Suprapubic skin (tissue), 4 donors: ENCODE measurements around the gene IL4. TPM values are rescaled to one million over a fixed set of nuclear protein-coding genes. Genes with fewer than 3 reads are reported as not detected.

ENCODE experiments used
- DNase-seq, 2 donors: peaks; one replicate each; pipeline ENCODE4 v3.0.0-alpha.2; 2019; ENCODE audit warnings: low spot score in 2 of 2
- H3K27ac ChIP-seq: fragments of 200-600 bp; sonication (generic); one replicate; pipeline ENCODE4 v1.5.1; 2019
- H3K27me3 ChIP-seq: fragments of 200-600 bp; sonication (generic); one replicate; pipeline ENCODE4 v1.5.1; 2019
- H3K36me3 ChIP-seq: fragments of 200-600 bp; sonication (generic); one replicate; pipeline ENCODE4 v1.5.1; 2019
- H3K4me1 ChIP-seq: fragments of 200-600 bp; sonication (generic); one replicate; pipeline ENCODE4 v1.5.1; 2019
- H3K4me3 ChIP-seq: fragments of 200-600 bp; sonication (generic); one replicate; pipeline ENCODE4 v1.5.1; 2019; ENCODE audit warnings: mild to moderate bottlenecking
- H3K9me3 ChIP-seq: fragments of 200-600 bp; sonication (generic); one replicate; pipeline ENCODE4 v1.5.1; 2019
- EP300 ChIP-seq: sonication (generic); formaldehyde crosslinking; IDR thresholded peaks from one replicate; pipeline ENCODE4 v1.6.1; 2017; ENCODE audit warnings: antibody characterized with exemption
- POLR2A ChIP-seq, 2 donors: fragments of 450-650 bp; IDR thresholded peaks; one replicate each; pipeline ENCODE4 v1.6.1; 2017; ENCODE audit warnings: antibody characterized with exemption in 2 of 2, mild to moderate bottlenecking in 2 of 2, moderate library complexity in 2 of 2
- POLR2AphosphoS5 ChIP-seq, 3 donors: sonication (generic); formaldehyde crosslinking; IDR thresholded peaks; one replicate each; pipeline ENCODE4 v1.6.1; 2017; ENCODE audit warnings: antibody characterized with exemption in 3 of 3
- WGBS: methylation state at CpG from one replicate; pipeline ENCODE4 v1.1.5; 2018; 5-methylcytosine and 5-hydroxymethylcytosine counted together
- total RNA-seq, 4 donors: library from RNA; depleted of rRNA; stranded (reverse); fragments of >200 nt; gene quantifications; one replicate each; pipeline ENCODE4 v1.1.0, GENCODE V29; 2016
- TF ChIP-seq, protein P1 (sequence below), 2 donors: fragments of 200-600 bp in 1 of 2; fragments of 450-650 bp in 1 of 2; sonication (generic) in 1 of 2; IDR thresholded peaks; one replicate each; pipeline ENCODE4 v1.5.1; 2016 to 2019; ENCODE audit warnings: antibody characterized with exemption in 2 of 2, mild to moderate bottlenecking in 1 of 2, moderate library complexity in 1 of 2

Gene IL4
- total RNA-seq, 4 donors from 2014 or later = not detected

DNA sequence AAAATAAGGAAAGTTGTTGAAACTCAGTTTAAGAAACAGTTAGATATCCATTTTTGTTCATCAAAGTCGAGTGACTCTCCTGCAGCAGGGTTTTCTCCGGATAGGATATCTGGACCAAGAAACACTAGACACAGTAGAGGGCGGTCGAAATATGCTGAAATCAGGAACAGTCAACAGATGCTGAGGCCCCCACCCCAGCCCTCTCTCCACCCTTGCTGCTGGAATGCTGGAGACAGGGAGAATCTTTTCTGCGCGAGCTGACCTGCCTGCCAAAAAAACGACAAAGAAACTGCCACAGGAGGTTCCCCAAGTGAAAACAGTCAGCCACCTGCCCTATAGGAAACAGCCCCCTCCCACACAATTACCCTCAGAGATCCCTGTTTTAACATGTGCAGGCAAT is 20.1 kb upstream of the IL4 start:
- no peak overlapping the region for H3K27ac ChIP-seq
- no peak overlapping the region for H3K4me3 ChIP-seq
- no peaks in the 10 kb centered on the region for H3K9me3 ChIP-seq
- 31% methylated on average over 7 of the region's 7 CpGs for WGBS
- no peak for TF ChIP-seq POLR2AphosphoS5 (IDR thresholded peaks at IDR 0.05)
- TF ChIP-seq EP300 = no peak
- TF ChIP-seq, protein P1, sequence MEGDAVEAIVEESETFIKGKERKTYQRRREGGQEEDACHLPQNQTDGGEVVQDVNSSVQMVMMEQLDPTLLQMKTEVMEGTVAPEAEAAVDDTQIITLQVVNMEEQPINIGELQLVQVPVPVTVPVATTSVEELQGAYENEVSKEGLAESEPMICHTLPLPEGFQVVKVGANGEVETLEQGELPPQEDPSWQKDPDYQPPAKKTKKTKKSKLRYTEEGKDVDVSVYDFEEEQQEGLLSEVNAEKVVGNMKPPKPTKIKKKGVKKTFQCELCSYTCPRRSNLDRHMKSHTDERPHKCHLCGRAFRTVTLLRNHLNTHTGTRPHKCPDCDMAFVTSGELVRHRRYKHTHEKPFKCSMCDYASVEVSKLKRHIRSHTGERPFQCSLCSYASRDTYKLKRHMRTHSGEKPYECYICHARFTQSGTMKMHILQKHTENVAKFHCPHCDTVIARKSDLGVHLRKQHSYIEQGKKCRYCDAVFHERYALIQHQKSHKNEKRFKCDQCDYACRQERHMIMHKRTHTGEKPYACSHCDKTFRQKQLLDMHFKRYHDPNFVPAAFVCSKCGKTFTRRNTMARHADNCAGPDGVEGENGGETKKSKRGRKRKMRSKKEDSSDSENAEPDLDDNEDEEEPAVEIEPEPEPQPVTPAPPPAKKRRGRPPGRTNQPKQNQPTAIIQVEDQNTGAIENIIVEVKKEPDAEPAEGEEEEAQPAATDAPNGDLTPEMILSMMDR (IDR thresholded peaks at IDR 0.05) = no peak
- TF ChIP-seq POLR2A (IDR thresholded peaks at IDR 0.05) = no peak
- H3K4me1 ChIP-seq = peaks cover 16% of the 10 kb centered on the region
- no peak for DNase-seq
- H3K27me3 ChIP-seq = peaks cover 33% of the 10 kb centered on the region
- no peaks in the 10 kb centered on the region for H3K36me3 ChIP-seq

DNA sequence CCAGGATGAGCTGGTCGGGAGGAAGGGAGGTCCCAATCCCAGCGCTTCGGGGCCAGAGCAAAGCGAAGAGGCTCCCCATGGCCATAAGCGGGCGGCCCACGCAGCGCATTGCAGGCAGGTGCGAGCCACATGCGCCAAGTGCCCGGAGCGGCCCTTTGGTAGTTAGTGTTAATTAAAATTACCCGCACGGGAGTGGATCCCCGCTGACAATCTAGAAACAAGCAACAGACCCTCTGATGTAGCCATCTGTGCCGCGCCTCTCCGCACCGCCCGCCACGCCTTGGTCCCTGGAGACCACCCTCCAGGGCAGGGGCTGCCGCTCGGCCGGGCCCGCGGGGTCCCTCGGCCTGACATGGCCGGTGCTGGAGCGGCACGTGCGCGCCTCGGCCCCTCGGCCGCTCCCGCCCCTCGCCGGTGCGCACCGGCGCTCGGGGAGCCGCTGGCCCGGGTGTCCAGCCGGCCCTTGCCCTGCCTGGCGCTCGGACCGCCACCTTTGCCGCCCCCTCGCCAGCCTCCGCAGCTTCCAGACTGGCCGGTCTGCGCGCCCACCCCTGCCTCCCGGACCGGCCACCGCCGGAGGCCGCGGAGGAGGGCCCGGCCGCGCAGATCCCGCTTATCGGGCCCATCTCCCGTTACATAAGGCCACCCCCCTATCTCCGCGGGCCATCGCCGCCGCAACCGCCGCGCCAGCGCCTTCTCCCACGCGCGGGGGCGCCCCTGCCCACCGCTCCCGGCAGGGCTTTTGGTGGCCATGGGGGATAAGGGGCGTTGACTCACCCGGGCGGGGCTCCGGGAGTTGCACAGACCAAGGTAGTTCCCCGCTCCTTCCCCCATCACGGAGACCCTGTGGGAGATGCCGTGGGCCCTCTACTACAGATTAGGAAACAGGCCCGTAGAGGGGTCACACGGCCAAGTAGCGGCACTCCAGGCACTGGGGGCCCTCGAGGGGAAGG is 17.7 kb upstream of the IL4 start:
- H3K9me3 ChIP-seq = no peaks in the 10 kb centered on the region
- no peaks in the 10 kb centered on the region for H3K36me3 ChIP-seq
- H3K4me3 ChIP-seq = peak overlapping the region; percentile 52
- TF ChIP-seq POLR2A (IDR thresholded peaks at IDR 0.05) = no peak
- no peak for TF ChIP-seq POLR2AphosphoS5 (IDR thresholded peaks at IDR 0.05)
- TF ChIP-seq, protein P1 (IDR thresholded peaks at IDR 0.05) = no peak
- TF ChIP-seq EP300 = no peak
- H3K27me3 ChIP-seq = peaks cover 33% of the 10 kb centered on the region
- H3K27ac ChIP-seq = no peak overlapping the region
- peaks cover 16% of the 10 kb centered on the region for H3K4me1 ChIP-seq
- no peak for DNase-seq
- 6% methylated on average over 49 of the region's 92 CpGs for WGBS

DNA sequence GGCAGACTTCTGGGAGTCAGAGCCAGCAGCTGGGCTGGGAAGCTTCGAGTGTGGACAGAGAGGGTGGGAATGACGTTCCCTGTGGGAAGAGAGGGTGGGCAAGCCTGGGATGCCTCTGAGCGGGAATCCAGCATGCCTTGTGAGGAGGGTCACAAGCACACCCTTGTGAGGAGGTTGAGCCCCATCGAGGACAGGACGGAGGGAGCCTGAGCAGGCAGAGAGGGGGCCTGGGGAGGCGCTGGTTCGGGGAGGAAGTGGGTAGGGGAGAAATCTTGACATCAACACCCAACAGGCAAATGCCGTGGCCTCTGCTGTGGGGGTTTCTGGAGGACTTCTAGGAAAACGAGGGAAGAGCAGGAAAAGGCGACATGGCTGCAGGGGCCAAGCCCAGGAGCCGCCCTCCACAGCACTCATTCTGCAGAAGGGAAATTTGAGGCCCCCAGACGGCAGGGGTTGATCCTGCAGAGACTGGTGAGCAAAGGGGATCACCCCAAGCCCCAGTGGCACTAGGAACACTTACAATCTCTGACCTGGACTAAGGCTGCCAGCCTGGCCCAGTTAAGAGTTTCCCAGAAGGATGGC is 16.9 kb upstream of the IL4 start:
- peaks cover 16% of the 10 kb centered on the region for H3K4me1 ChIP-seq
- TF ChIP-seq POLR2AphosphoS5 (IDR thresholded peaks at IDR 0.05) (no peak), EP300 (no peak), POLR2A (IDR thresholded peaks at IDR 0.05) (no peak)
- TF ChIP-seq, protein P1 (IDR thresholded peaks at IDR 0.05) = no peak
- no peak for DNase-seq
- H3K27ac ChIP-seq = no peak overlapping the region
- H3K27me3 ChIP-seq = peaks cover 33% of the 10 kb centered on the region
- no peaks in the 10 kb centered on the region for H3K36me3 ChIP-seq
- no peaks in the 10 kb centered on the region for H3K9me3 ChIP-seq
- H3K4me3 ChIP-seq = peak overlapping the region; percentile 52
- 57% methylated on average over 12 of the region's 12 CpGs for WGBS

DNA sequence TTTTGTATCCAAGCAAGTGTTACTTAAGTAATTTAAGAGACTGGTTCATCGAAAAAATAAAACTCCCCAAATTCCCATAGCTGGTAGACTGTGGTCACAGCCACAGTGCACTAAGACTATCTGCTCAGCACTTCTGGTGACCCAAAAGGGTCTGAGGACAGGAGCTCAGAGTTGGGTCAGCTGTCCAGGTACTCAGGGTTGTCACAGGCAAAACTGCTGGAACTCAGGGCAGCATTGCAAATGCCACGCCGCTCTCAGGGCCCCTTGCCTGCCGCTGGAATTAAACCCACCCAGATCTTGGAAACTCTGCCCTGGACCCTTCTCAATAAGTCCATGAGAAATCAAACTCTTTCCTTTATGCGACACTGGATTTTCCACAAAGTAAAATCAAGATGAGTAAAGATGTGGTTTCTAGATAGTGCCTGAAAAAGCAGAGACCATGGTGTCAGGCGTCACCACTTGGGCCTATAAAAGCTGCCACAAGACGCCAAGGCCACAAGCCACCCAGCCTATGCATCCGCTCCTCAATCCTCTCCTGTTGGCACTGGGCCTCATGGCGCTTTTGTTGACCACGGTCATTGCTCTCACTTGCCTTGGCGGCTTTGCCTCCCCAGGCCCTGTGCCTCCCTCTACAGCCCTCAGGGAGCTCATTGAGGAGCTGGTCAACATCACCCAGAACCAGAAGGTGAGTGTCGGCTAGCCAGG is 16.0 kb upstream of the IL4 start, which contains the start of gene IL13:
IL13 (plus strand) TSS at position 498 of the 705 bp plus-strand sequence; CDS start at position 512, 14 bp downstream.
- no peak within 1 kb of the TSS for H3K4me3 ChIP-seq
- TF ChIP-seq EP300 = no peak
- TF ChIP-seq POLR2A (IDR thresholded peaks at IDR 0.05) = no peak
- H3K27me3 ChIP-seq = peaks cover 27% of the 10 kb centered on the region
- no peaks in the 10 kb centered on the region for H3K36me3 ChIP-seq
- no peaks in the 10 kb centered on the region for H3K9me3 ChIP-seq
- 94% methylated on average over 12 of the region's 12 CpGs for WGBS
- peaks cover 16% of the 10 kb centered on the region for H3K4me1 ChIP-seq
- no peak for DNase-seq
- no peak within 1 kb of the TSS for H3K27ac ChIP-seq

DNA sequence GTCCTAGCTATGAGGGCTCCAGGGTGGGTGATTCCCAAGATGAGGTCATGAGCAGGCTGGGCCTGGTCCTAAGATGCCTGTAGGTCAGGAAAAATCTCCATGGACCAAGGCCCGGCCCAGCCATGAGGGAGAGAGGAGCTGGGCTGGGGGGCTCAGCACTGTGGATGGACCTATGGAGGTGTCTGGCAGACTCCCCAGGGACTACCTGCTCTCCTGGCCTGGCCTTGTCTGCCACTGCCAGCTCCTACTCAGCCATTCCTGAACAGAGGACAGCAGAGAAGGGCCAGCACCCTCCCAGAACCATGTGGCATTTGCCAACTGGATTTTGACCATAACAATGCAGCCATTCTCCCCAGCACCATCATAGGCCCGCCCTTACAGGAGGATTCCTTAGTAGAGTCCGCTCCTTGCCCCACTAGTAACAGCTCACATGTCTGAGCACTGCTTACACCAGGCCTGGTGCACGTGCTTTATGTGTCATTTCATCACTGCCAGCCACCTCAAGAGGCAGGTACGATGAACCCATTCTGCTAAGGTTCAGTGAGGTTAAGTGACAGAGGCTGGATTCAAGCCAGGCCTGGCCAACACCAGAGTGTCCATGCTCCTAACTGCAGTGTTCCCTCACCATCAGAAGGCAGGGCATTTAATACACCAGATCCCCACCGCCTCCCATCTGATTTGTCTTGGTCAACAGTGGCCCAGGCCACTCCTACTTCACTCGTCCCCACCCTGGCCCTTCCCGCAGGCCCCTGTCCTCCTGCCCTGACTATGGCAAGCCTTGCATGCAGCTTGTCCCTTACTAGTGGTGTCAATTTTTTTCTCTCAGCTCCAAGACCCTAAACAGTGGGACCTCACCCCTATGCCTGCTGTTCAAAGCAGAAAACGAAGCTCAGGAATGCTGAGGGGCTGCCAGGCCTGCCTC is 15.1 kb upstream of the IL4 start:
- TF ChIP-seq POLR2AphosphoS5 (IDR thresholded peaks at IDR 0.05) (no peak), POLR2A (IDR thresholded peaks at IDR 0.05) (no peak), EP300 (no peak)
- TF ChIP-seq, protein P1 (IDR thresholded peaks at IDR 0.05) = no peak
- peaks cover 16% of the 10 kb centered on the region for H3K4me1 ChIP-seq
- no peaks in the 10 kb centered on the region for H3K36me3 ChIP-seq
- DNase-seq = no peak
- no peak overlapping the region for H3K27ac ChIP-seq
- 92% methylated on average over 9 of the region's 9 CpGs for WGBS
- no peak overlapping the region for H3K4me3 ChIP-seq
- H3K27me3 ChIP-seq = peaks cover 27% of the 10 kb centered on the region
- H3K9me3 ChIP-seq = no peaks in the 10 kb centered on the region
